GM15510 (cell line): ENCODE measurements around the gene CLIC3.

ENCODE experiments used
- POLR2A ChIP-seq: IDR thresholded peaks from 3 replicates; pipeline ENCODE4 v1.6.1; 2011; ENCODE audit warnings: borderline replicate concordance; ENCODE audit not compliant: insufficient read length; ENCODE audit errors: extremely low read depth

Gene CLIC3

GRCh38 chr9:137023157-137023556 is 26.8 kb upstream of the CLIC3 start:
- no peak for TF ChIP-seq POLR2A

DNA sequence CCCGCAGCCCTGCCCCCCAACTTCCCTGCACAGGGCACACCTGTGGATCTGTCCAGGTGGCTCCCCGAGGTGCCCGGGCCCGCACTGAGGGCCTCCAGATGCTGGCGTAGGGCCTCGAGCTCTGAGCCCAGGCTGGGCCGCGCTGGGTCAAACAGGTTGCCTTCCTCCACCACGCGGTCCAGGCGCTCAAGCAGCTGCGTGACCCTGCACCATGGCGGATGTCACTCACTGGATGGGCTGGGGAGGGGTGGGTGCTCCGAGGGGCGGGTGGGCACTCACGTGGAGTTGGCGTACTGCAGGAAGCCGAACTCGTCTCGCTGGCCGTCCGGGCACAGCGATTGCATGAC is 26.3 kb upstream of the CLIC3 start:
- no peak for TF ChIP-seq POLR2A

GRCh38 chr9:137021979-137022661 is 25.8 kb upstream of the CLIC3 start:
- no peak for TF ChIP-seq POLR2A

- TF ChIP-seq POLR2A = no peak
These were observed 25.2 kb upstream of the CLIC3 start for GRCh38 chr9:137021568-137021978.

DNA sequence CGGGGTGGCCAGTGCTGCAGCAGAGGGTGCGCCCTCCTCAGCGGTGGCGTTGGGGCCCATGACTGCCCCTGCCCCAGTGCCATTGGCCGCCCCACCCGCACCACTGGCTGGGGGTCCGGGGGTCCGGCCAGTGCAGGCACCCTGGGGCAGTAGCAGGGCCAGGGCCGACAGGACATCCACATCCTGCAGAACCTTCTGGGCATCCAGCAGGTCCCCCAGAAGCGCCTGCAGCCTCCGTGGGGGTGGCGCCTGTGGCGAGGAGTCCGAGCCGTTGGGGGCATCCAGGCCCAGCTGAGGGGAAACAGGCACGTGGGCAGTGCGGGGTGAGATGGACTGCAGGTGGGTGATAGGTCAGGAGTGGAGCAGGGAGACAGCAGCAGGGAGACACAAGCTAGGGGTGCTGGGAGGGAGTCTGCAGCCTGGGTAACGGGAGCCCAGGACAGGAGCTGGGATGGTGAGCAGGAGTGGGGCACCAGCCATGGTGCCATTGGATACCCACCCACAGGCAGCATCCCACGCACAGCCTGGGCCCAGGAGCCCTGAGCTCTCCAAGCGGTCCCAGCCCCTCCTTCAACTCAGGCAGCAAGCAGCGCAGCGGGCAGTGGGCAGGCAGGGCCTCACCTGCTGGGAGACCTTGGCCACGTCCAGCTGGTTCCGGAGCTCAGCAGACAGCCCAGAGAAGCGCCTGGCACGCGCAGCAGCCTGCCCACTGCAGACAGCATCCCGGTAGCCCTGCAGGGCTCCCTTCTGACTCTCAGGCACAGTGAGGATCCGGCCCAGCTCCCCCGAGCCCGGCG is 24.6 kb upstream of the CLIC3 start:
- no peak for TF ChIP-seq POLR2A

- TF ChIP-seq POLR2A = no peak
These were observed 23.7 kb upstream of the CLIC3 start for GRCh38 chr9:137019891-137020683.

DNA sequence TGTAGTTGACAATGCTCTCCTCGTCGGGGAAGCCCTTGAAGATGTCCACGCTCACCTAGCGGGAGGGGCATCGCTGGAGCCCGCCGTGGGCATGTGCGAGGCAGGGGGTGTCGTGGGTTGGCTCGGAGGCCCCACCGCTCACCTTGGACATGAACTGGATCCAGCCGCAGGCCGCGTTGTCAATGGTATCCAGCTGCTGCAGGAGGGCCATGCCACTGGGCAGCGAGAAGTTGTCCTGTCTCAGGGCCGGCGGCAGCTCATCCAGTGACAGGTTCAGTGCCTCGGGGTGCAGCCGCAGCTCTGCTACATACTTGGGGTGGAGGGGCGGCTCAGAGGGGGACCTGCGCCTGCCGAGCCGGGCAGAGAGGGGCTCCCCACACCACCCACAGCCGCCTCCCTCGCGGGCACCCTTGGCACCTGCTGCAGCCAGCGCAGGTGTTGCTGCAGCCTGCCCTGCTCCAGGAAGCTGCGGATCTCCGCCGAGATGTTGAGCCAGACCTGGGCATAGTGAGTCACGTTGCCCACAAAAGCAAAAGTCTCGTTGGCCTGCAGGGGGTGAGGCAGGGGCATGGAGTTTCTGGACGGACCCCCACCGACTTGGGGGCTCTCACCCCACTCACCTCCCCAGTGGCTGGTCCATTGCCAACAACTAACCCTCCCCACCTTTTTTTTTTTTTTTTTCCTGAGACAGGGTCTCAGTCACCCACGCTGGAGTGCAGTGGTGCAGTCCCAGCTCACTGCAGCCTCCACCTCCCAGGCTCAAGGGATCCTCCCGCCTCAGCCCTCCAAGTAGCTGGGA is 22.6 kb upstream of the CLIC3 start:
- no peak for TF ChIP-seq POLR2A

- no peak for TF ChIP-seq POLR2A
These were observed 21.6 kb upstream of the CLIC3 start for GRCh38 chr9:137017791-137018497.

GRCh38 chr9:137017071-137017470 is 20.7 kb upstream of the CLIC3 start:
- TF ChIP-seq POLR2A = no peak

- TF ChIP-seq POLR2A = no peak
These were observed 20.1 kb upstream of the CLIC3 start for GRCh38 chr9:137016436-137016835.

DNA sequence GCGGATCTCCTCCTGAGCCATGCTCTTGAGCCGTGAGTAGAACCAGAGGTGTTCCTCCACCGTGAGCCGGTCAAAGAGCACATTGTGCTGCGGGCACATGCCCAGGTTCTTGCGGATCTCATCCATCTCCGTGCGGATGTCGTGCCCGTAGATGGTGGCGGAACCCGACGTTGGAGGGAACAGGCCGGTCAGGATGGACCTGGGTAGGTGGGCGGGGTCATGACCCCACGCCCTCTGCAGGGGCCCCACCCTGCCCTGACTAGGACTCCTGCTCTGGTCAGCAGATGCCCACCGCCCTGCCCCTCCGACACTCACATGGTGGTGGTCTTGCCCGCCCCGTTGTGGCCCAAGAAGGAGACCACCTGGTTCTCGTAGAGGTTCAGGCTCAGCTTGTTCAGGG is 19.6 kb upstream of the CLIC3 start:
- TF ChIP-seq POLR2A = no peak

GRCh38 chr9:137015540-137015930 is 19.2 kb upstream of the CLIC3 start:
- no peak for TF ChIP-seq POLR2A

- no peak for TF ChIP-seq POLR2A
These were observed 18.6 kb upstream of the CLIC3 start for GRCh38 chr9:137014776-137015539.
